ENCODE data around the gene NRN1. TPM values are rescaled to one million over a fixed set of nuclear protein-coding genes. Genes with fewer than 3 reads are reported as not detected.

The NRN1 gene
- total RNA-seq, 1 donor from 2014 or later: 48.5 TPM

GRCh38 chr6:6002005-6002847 lies 4.5 kb downstream of the NRN1 start:
- peaks cover 63% of the 10 kb centered on the region for H3K9me3 Mint-ChIP-seq (ENCODE audit: unreplicated experiment)
- H3K27ac Mint-ChIP-seq (ENCODE audit: unreplicated experiment): peak overlapping the region; percentile 78
- DNase-seq: peak; percentile 66
- peaks cover 51% of the 10 kb centered on the region for H3K27me3 Mint-ChIP-seq (ENCODE audit: unreplicated experiment)
- H3K36me3 Mint-ChIP-seq (ENCODE audit: unreplicated experiment): peaks cover 9% of the 10 kb centered on the region
- TF ChIP-seq CTCF (IDR thresholded peaks at IDR 0.05; ENCODE audit: partially characterized antibody, unreplicated experiment): no peak
- peaks cover 19% of the 10 kb centered on the region for H3K4me1 Mint-ChIP-seq (ENCODE audit: low read depth, unreplicated experiment)
- H3K4me3 Mint-ChIP-seq (ENCODE audit: unreplicated experiment): peak overlapping the region; percentile 97

- peaks cover 48% of the 10 kb centered on the region for H3K27me3 Mint-ChIP-seq (ENCODE audit: unreplicated experiment)
- DNase-seq: no peak
- H3K27ac Mint-ChIP-seq (ENCODE audit: unreplicated experiment): peak overlapping the region; percentile 78
- TF ChIP-seq CTCF (IDR thresholded peaks at IDR 0.05; ENCODE audit: partially characterized antibody, unreplicated experiment): no peak
- H3K4me1 Mint-ChIP-seq (ENCODE audit: low read depth, unreplicated experiment): peaks cover 23% of the 10 kb centered on the region
- peak overlapping the region; percentile 97 for H3K4me3 Mint-ChIP-seq (ENCODE audit: unreplicated experiment)
- H3K9me3 Mint-ChIP-seq (ENCODE audit: unreplicated experiment): peaks cover 60% of the 10 kb centered on the region
- peaks cover 9% of the 10 kb centered on the region for H3K36me3 Mint-ChIP-seq (ENCODE audit: unreplicated experiment)
Observed at GRCh38 chr6:6001443-6001842, 5.3 kb downstream of the NRN1 start.

GRCh38 chr6:5999688-6000608 lies 6.8 kb downstream of the NRN1 start:
- TF ChIP-seq CTCF (IDR thresholded peaks at IDR 0.05; ENCODE audit: partially characterized antibody, unreplicated experiment): no peak
- Mint-ChIP-seq H3K27me3 (ENCODE audit: unreplicated experiment) (peaks cover 41% of the 10 kb centered on the region), H3K9me3 (ENCODE audit: unreplicated experiment) (peaks cover 51% of the 10 kb centered on the region), H3K27ac (ENCODE audit: unreplicated experiment) (peak overlapping the region; percentile 89), H3K36me3 (ENCODE audit: unreplicated experiment) (peaks cover 13% of the 10 kb centered on the region), H3K4me3 (ENCODE audit: unreplicated experiment) (peak overlapping the region; percentile 86), H3K4me1 (ENCODE audit: low read depth, unreplicated experiment) (peaks cover 27% of the 10 kb centered on the region)
- peak; percentile 54 for DNase-seq

GRCh38 chr6:5998711-5999687 lies 7.7 kb downstream of the NRN1 start:
- peaks cover 35% of the 10 kb centered on the region for H3K27me3 Mint-ChIP-seq (ENCODE audit: unreplicated experiment)
- peaks cover 43% of the 10 kb centered on the region for H3K9me3 Mint-ChIP-seq (ENCODE audit: unreplicated experiment)
- TF ChIP-seq CTCF (IDR thresholded peaks at IDR 0.05; ENCODE audit: partially characterized antibody, unreplicated experiment): no peak
- DNase-seq: peak; percentile 88
- H3K4me1 Mint-ChIP-seq (ENCODE audit: low read depth, unreplicated experiment): peaks cover 28% of the 10 kb centered on the region
- peak overlapping the region; percentile 90 for H3K27ac Mint-ChIP-seq (ENCODE audit: unreplicated experiment)
- H3K36me3 Mint-ChIP-seq (ENCODE audit: unreplicated experiment): peaks cover 13% of the 10 kb centered on the region
- peak overlapping the region; percentile 86 for H3K4me3 Mint-ChIP-seq (ENCODE audit: unreplicated experiment)

Measured in glutamatergic neuron (in vitro differentiated cells).